ENCODE measurements around the gene NKPD1.

Gene NKPD1

GRCh38 chr19:45153339-45154063 is 7.3 kb downstream of the NKPD1 start:
- no peak for DNase-seq (ENCODE audit: low read depth)

DNA sequence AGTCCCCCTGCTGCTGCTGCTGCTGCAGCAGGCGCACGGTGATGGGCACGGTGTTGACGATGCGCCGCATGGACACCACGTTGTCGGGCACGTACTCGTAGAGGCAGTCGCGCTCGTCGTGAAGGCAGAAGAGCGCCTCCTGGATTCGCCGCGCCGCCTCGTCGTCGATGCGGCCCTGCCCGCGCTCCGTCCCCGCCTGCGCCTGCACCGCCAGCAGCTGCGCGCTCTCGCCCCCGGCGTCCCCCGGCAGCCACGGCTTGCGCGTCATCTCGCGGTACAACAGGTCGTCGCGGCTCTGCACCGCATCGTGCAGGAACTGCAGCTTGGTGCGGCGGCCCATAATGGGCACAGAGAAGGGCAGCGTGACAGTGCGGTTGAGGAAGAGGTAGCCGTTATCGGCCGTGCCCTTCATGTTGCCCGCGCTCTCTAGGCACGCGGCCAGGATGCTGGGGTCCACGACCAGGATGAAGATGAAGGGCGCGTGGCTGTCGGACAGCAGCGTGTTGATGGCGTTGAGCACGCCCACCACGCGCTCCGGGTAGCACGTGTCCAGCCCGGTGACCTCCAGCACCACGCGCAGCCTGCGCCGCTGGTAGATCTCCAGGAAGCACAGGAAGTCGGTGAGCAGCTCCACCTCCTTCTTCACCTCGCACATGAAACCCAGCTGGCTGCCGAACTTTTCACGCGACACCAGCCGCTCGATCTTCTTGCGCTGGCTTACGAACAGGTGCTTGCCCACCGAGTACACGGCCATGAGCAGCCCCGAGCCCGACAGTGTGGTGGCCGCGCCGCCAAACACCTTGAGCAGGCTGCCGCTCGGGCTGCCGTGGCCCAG is 8.1 kb downstream of the NKPD1 start:
- DNase-seq (ENCODE audit: low read depth): peak; percentile 14

GRCh38 chr19:45151821-45152503 is 8.8 kb downstream of the NKPD1 start:
- no peak for DNase-seq (ENCODE audit: low read depth)

GRCh38 chr19:45151320-45151719 is 9.5 kb downstream of the NKPD1 start:
- no peak for DNase-seq (ENCODE audit: low read depth)

GRCh38 chr19:45150751-45151281 is 10.0 kb downstream of the NKPD1 start:
- no peak for DNase-seq (ENCODE audit: low read depth)

DNA sequence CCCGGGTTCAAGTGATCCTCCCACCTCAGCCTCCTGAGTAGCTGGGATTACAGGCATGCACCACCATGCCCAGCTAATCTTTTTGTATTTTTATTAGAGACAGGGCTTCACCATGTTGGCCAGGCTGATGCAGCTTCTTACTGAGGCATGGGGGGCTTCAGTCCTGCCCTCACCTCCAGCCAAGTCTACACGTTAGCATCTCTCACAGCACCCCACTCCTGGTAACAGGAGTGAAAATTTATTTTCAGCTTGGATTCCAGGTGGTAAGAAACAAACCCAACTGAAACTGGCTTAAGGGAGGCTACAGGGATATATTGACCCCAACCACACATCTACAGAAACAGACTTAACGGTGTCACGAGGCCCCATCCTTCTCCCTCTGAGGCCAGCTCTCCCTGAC is 10.6 kb downstream of the NKPD1 start:
- DNase-seq (ENCODE audit: low read depth): no peak

GRCh38 chr19:45149129-45149528 is 11.7 kb downstream of the NKPD1 start:
- DNase-seq (ENCODE audit: low read depth): no peak

DNA sequence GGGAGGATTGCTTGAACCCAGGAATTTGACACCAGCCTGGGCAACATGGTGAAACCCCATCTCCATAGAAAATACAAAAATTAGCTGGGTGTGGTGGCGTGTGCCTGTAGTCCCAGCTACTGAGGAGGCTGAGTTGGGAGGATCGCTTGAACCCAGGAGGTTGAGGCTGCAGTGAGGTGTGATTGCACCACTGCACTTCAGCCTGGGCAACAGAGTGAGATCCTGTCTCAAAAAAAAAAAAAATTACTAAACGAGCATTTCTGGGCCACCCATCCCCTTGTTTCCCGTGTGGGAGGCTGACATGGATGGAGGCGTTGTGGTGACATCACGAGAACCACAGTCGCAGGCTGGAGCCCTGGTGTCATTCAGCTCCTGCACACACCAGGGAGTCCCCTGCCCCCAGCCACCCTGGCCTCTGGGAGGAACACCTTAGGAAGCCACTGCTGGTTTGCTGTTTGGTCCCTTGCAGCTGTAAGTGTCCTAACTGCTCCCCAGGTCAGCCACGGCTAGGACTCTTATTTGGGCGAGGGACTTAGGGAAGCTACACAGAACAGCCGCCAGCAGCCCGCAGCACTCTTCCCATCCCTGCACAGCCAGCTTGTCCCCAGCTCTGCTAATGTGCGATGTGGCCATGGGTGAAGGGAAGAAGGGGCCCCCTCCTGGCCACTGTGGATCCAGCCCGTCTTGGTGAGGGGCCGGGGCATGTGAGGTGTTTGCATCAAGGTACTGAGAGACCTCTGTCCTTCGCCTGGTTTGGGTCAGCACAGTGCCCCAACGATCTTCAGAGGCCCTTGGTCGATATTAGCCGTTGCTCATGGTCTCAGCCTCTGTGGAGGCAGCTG is 12.7 kb downstream of the NKPD1 start:
- no peak for DNase-seq (ENCODE audit: low read depth)

- DNase-seq (ENCODE audit: low read depth): no peak
Observed at GRCh38 chr19:45146741-45147205, 14.0 kb downstream of the NKPD1 start.

GRCh38 chr19:45146251-45146650 is 14.5 kb downstream of the NKPD1 start:
- no peak for DNase-seq (ENCODE audit: low read depth)

DNA sequence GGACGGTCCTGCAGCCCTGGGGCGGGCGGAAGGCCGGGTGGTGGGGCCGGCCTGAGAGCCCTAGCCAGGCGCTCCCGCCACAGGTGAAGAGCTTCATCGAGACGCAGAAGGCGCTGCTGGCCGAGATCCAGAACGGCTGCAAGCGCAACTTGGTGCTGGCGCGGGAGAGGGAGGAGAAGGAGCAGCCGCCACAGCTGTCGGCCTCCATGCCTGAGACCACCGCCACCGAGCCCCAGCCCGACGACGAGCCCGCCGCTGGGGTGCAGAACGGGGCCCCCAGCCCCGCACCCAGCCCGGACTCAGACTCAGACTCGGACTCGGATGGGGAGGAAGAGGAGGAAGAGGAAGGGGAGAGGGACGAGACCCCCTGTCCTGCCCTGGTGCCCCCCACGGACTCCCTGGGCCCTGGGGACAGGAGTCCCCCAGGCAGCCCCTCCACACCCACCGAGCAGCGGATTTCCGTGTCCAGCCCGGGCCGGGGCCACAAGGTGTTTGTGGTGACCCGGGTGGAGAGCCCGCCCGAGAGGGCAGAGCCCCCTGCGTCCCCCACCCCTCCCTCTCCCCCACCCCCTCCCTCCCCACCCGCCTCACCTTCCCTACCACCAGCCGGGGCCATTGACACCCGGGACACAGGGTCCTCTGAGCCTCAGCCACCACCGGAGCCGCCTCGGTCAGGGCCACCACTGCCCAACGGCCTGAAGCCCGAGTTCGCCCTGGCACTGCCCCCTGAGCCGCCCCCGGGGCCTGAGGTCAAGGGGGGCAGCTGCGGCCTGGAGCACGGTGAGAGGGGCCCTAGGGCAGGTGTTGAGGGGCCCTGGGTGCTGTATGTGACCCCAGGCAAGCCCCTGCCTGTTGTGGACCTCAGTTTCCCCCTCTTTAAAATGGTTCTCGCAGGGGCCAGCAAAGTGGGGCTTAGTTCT is 15.3 kb downstream of the NKPD1 start:
- DNase-seq (ENCODE audit: low read depth): no peak

DNA sequence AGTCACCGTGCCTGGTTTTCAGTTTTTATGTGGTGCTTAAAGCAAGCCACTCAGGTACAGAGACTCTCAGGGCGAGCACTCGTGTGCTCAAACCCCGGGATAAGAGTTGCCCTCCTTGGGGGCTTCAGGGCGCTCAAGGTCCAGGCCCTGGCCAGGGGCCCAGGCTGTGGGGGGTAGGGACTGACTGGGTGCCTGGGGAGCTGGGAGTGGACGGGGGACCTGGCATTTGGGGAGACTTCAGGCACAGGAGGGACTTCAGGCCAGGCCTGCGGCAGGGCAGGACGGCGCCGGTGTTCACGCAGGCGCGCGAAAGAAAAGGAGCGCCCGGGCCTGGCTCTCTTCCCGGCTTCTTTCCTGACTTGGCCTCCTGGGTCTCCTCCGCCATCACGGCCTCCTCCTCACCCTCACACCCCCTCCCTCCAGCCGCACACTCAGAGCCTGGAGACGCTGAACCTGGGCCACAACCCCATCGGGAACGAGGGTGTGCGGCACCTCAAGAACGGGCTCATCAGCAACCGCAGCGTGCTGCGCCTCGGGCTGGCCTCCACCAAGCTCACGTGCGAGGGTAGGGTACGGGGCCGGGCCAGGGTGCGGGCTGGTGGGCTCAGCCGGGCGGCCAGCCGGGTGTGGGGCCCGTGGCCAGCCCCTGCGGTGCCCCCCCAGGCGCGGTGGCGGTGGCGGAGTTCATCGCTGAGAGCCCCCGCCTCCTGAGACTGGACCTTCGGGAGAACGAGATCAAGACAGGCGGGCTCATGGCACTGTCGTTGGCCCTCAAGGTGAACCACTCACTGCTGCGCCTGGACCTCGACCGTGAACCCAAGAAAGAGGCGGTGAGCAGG is 16.1 kb downstream of the NKPD1 start:
- no peak for DNase-seq (ENCODE audit: low read depth)

DNA sequence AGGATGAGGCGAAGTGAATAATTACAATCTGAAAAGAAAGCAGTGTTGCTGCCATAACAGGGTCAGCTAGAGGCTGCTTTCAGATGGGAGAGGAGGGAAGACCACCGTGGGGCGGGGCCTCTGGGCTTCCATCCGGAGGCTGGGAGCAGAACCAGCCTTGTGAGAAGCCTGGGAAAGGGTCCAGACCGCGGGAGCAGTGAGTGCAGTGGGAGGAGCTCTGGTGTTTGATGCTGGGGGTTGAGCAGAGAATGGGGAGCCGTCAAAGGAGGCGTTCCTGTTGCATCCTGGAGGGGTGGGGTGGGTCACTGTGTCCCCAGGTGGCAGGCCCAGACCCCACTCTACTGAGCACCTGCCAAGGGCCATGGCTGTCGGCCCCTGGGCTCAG is 18.1 kb downstream of the NKPD1 start:
- DNase-seq (ENCODE audit: low read depth): no peak

GRCh38 chr19:45142016-45142725 is 18.6 kb downstream of the NKPD1 start:
- DNase-seq (ENCODE audit: low read depth): no peak

DNA sequence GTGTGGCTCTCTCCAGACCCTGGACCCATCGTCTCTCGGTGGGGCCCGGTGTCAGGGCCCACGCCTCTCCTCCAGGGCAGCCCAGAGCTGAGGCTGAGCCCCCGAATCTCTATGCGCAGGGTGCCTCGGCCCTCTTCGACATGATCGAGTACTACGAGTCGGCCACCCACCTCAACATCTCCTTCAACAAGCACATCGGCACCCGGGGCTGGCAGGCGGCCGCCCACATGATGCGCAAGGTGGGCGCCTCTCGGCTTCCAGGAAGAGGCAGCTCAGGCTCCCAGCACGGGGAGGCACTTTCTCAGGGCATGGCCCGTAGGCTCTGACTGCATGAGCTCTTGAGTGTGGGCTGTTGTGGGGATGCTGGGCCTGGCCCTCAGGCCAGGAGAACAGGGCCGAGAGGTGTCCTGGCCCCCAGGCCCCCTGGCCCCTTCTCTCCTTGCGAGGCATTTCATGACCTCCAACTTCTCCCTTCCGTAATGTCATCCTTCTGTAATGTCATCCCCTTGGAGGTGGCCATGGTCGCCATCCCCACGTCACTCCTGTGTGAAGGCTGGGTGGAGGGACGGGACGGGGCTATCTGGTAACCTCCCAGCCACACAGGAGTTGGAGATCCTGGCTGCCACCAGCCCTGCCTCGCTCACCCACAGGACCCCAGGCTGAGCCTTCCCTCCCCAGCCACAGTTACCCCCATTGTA is 19.4 kb downstream of the NKPD1 start:
- no peak for DNase-seq (ENCODE audit: low read depth)

DNA sequence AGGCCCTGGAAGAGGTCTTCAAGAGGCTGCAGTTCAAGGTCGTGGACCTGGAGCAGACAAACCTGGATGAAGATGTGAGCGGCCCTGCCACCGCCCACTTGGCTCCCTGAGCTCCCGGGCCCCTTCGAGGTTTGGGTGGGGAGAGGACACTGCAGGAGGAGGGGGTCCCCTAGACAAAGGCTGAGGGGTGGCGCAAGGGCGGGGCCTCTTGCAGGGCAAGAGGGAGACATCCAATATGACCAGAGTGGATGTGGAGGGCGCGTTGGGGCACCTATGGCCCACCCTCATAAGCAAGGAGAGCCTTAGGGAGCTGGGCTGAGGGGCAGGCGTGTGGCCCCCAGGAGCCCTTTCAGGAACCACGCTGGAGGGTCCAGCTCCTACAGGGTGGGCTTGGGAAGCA is 20.2 kb downstream of the NKPD1 start:
- no peak for DNase-seq (ENCODE audit: low read depth)

GRCh38 chr19:45140144-45140503 is 20.7 kb downstream of the NKPD1 start:
- no peak for DNase-seq (ENCODE audit: low read depth)
